K562 (cell line): ENCODE measurements around the gene SPATA2.

ENCODE experiments used
- ARID3A ChIP-seq: IDR thresholded peaks from 2 replicates; pipeline ENCODE4 v1.6.1; 2012; ENCODE audit warnings: low read depth, low read length, improper control_type of control experiment, borderline replicate concordance
- ATF1 ChIP-seq, 2 experiments: fragments of 450-650 bp in 1 of 2; IDR thresholded peaks; 2 replicates each; pipeline ENCODE4 v1.6.1; 2016; ENCODE audit warnings: missing compliant biosample characterization in 1 of 2, missing genetic modification characterization in 1 of 2
- HMG20B ChIP-seq: fragments of 250-450 bp; sonication (Bioruptor Pico); IDR thresholded peaks from 2 replicates; pipeline ENCODE4 v1.5.0; 2021; ENCODE audit warnings: mild to moderate bottlenecking
- NR2C1 ChIP-seq, 2 experiments: fragments of 450-650 bp; IDR thresholded peaks; 2 replicates each; pipeline ENCODE4 v1.6.1; 2017; ENCODE audit warnings: mild to moderate bottlenecking in 2 of 2, antibody characterized with exemption in 1 of 2, inconsistent platforms in 1 of 2, missing compliant biosample characterization in 1 of 2, missing genetic modification characterization in 1 of 2
- POLR2A ChIP-seq: fragments of 450-650 bp; conservative IDR thresholded peaks from 2 replicates; pipeline ENCODE4 v1.6.1; 2016
- RB1 ChIP-seq: fragments of 450-650 bp; IDR thresholded peaks from 2 replicates; pipeline ENCODE4 v1.6.1; 2017; ENCODE audit warnings: low read depth, mild to moderate bottlenecking
- SREBF1 ChIP-seq: fragments of 150-350 bp; IDR thresholded peaks from 2 replicates; pipeline ENCODE4 v1.6.1; 2014; ENCODE audit warnings: antibody characterized with exemption, low read depth, low read length, borderline replicate concordance
- TAF1 ChIP-seq: IDR thresholded peaks from 2 replicates; pipeline ENCODE4 v1.6.1; 2011; ENCODE audit warnings: mild to moderate bottlenecking, low read length, moderate library complexity; ENCODE audit not compliant: insufficient read depth, control insufficient read depth, severe bottlenecking; ENCODE audit errors: extremely low read depth
- ZEB2 ChIP-seq: fragments of 450-650 bp; IDR thresholded peaks from 2 replicates; pipeline ENCODE4 v1.6.1; 2016
- TF ChIP-seq, protein P1 (sequence below), 3 experiments: IDR thresholded peaks in 2 of 3; conservative IDR thresholded peaks in 1 of 3; 2 replicates each; pipeline ENCODE4 v1.5.1; 2011 to 2012; ENCODE audit warnings: low read length in 3 of 3, mild to moderate bottlenecking in 3 of 3, control low read depth in 2 of 3, improper control_type of control experiment in 1 of 3, inconsistent platforms in 1 of 3, low read depth in 1 of 3, mixed read lengths in 1 of 3, moderate library complexity in 1 of 3; ENCODE audit not compliant: insufficient read depth in 2 of 3
- TF ChIP-seq, protein P2 (sequence below): fragments of 250-450 bp; sonication (Bioruptor Pico); IDR thresholded peaks from 2 replicates; pipeline ENCODE4 v1.5.0; 2021; ENCODE audit warnings: mild to moderate bottlenecking, moderate library complexity
- TF ChIP-seq, protein P3 (sequence below), 2 experiments: fragments of 450-650 bp; IDR thresholded peaks; 2 replicates each; pipeline ENCODE4 v1.6.1; 2016

- TF ChIP-seq SREBF1, result no peak
- TF ChIP-seq ZEB2, result no peak
- TF ChIP-seq, protein P1, sequence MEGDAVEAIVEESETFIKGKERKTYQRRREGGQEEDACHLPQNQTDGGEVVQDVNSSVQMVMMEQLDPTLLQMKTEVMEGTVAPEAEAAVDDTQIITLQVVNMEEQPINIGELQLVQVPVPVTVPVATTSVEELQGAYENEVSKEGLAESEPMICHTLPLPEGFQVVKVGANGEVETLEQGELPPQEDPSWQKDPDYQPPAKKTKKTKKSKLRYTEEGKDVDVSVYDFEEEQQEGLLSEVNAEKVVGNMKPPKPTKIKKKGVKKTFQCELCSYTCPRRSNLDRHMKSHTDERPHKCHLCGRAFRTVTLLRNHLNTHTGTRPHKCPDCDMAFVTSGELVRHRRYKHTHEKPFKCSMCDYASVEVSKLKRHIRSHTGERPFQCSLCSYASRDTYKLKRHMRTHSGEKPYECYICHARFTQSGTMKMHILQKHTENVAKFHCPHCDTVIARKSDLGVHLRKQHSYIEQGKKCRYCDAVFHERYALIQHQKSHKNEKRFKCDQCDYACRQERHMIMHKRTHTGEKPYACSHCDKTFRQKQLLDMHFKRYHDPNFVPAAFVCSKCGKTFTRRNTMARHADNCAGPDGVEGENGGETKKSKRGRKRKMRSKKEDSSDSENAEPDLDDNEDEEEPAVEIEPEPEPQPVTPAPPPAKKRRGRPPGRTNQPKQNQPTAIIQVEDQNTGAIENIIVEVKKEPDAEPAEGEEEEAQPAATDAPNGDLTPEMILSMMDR (IDR thresholded peaks at IDR 0.05 in 2 of 3, conservative IDR thresholded peaks at IDR 0.05 in 1 of 3; ENCODE audit: insufficient read depth in 2 of 3, low read depth in 1 of 3, low read length in 3 of 3), result no peak
- TF ChIP-seq, protein P2, sequence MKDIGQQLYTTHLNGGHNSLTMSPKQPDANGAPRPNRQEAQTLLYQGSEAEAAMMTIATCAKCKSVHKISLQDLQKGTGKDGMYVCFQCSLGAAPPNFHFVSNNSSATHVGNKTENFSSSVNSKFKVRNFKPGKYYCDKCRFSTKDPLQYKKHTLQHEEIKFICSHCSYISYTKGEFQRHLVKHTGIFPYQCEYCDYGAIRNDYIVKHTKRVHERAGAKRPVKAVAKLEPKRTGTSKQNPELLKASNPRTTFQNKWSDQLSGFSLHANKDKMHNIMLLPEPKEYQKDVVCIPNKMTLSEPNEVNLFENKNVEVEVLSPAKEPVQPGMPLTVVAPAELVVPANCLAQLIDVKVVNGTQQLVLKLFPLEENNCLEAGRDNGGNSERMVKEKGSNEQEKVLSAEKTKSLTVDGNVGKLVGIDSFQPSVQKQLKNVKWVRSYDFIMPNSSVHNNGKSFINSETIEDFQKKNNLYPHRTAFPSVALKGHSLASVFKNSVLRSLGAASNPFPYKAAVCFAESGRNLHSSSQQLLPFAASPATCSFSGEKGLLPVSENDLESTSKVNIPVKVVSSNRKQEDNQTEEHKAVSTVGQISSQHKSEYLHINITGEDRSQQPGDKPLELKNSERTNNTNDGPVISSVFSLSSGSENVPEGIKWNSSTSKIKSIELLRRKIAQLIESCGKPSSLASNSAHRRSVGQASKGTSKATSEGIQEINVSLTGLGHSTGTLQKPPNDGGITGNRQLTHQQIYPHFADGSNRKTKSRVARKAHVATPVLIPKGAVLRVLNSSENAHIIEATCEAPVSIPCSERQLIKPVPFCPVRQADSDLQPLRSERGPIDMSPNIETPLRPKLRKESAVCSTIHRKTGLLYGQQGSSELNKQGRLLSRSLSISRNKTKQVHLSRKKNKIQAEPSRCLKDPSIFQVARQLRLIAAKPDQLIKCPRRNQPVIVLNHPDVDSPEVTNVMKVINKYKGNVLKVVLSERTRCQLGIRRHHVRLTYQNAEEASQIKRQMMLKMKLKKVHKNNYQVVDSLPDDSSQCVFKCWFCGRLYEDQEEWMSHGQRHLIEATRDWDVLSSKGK, result no peak
- no peak for TF ChIP-seq TAF1
- TF ChIP-seq RB1, result no peak
- no peak for TF ChIP-seq HMG20B (CRISPR knock-in tag)
- no peak for TF ChIP-seq POLR2A
- TF ChIP-seq NR2C1 (IDR thresholded peaks at IDR 0.05), result no peak
- TF ChIP-seq NR2C1 (tag; IDR thresholded peaks at IDR 0.05), result no peak
- no peak for TF ChIP-seq ARID3A
- TF ChIP-seq, protein P3, sequence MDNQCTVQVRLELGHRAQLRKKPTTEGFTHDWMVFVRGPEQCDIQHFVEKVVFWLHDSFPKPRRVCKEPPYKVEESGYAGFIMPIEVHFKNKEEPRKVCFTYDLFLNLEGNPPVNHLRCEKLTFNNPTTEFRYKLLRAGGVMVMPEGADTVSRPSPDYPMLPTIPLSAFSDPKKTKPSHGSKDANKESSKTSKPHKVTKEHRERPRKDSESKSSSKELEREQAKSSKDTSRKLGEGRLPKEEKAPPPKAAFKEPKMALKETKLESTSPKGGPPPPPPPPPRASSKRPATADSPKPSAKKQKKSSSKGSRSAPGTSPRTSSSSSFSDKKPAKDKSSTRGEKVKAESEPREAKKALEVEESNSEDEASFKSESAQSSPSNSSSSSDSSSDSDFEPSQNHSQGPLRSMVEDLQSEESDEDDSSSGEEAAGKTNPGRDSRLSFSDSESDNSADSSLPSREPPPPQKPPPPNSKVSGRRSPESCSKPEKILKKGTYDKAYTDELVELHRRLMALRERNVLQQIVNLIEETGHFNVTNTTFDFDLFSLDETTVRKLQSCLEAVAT (IDR thresholded peaks at IDR 0.05), result no peak
- TF ChIP-seq ATF1 (CRISPR knock-in tag; IDR thresholded peaks at IDR 0.05), result no peak
- TF ChIP-seq ATF1 (tag; IDR thresholded peaks at IDR 0.05), result no peak
Observed at GRCh38 chr20:49899541-49900383, 15.6 kb downstream of the SPATA2 start.
